Activated CD4-positive, alpha-beta T cell treated with anti-CD3 and anti-CD28 coated beads for 1 hour (primary cell): ENCODE data around the gene RETREG2.

Experiments
- DNase-seq: peaks from one replicate; pipeline ENCODE4 v3.0.0-alpha.2; 2020

Gene RETREG2

DNA sequence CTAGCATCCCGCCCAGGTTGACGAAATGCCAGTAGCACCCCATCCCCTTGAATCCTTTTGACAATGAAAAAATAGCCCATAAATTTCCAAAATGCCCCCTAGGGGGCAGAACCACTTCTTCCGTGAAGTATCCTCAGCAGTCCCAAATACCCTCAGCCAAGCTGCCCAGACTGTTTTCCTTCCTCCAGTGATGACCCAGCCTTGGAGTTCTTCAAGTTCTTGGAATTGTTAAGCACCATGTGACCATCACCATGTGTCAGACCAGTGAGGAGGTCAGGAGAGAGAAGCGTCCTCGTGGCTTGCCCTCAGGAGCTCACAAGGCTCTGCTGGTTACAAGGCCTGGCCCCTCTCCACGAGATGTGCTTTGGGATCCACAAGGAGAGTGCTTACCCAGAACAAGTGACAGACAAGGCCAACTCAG lies 6.8 kb upstream of the RETREG2 start:
- DNase-seq, result no peak

DNA sequence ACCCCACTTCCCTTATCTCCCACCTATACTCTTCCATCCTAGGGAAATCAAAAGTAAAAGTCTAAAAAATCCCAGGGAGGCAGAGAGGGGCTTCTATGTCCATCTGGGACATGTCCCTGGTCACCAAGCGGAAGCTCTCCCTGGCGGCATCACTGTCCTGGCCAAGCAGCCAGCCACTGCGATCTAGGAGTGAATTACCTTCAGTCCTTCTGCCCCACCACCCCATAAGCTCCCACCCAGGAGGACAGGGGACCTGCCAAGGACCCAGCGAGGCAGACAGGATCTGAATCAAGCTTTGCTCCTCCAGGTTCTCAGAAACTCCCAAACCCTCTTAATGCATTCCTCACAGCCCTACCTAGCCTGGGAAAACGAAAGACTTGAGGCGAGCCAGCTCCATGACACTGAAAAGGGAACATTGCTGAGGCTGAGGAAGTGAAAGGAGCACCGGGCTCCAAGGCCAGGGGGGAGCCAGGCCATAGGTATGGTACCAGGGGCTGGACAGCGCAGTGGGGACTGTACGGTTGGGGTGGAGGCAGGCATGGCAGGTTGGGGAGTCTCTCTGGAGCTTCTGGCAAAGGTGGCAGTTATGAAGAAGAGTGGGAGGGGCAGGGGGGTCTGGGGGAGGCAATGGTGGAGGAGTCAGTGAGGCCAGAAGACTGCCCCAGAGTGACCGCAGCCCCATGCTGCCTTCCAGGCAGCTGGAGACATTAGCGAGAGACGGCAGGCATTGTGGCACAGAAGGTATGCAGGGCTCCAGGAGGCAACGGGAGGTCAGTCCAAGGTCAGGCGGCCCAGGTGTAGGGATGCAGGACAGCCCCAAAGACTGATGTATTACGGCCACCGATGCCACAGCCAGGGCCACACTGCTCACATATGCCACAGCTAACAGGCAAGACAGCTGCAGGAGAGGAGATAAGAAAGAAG lies 5.6 kb upstream of the RETREG2 start:
- no peak for DNase-seq

- DNase-seq, result no peak
Measured at GRCh38 chr2:219173176-219173575, 4.9 kb upstream of the RETREG2 start.

DNA sequence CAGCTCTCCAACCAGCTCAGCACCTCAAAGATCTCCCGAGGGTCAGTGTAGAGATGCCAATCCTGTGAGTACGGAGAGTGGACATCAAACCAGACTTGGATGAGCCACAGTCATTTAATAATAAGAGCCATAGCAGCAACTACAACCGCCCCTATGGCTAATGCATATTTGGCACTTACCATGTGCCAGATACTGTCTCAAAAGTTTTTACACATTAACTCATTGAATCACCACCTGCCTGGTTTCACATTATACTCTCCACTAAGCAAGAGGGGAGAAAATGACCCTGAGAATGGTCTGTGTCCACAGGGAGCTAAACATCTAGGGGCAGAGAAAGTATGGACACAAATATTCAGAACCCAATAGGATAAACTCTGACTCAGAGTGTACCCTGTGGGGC lies 3.9 kb upstream of the RETREG2 start:
- DNase-seq, result no peak

GRCh38 chr2:219174801-219175200 lies 3.3 kb upstream of the RETREG2 start:
- DNase-seq, result no peak

- DNase-seq, result no peak
Measured at GRCh38 chr2:219175486-219175885, 2.6 kb upstream of the RETREG2 start.

GRCh38 chr2:219175928-219176817 lies 1.9 kb upstream of the RETREG2 start:
- no peak for DNase-seq

DNA sequence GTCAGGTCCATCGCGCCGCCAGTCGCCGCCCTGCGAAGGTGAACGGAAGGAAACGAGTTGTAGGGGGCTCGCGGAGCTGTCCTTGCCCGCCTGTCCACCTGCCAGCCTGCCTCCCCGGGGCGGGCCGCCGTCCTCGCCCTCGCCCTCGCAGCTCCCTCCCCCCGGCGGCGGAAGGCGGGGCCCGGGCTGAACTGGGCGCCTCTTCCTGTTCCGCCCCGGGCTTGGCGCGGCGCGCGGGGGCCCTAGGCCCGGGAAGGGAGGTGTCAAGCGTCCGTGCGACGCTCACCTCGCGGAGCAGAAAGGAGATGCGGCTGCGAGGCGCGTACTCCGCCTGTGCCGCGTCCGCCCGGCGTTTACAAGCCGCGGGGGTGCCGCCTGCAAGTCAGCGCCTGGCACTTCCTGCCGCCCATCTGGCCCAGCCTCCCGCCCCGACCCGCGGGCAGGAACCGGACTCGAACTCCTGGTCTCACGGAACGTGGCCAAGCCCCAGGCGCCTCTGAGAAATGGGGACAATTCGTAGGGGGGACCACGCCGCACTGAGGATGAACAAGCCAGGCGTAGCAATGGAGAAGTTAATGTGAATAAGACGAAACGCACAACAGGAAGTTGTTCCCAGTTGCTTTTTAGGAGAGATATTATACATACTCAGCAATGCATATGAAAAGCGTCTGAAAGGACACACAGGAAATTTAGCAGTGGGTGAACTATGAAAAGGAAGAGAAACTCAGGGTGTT lies 1.1 kb upstream of the RETREG2 start, which contains the start of gene CNPPD1:
Gene CNPPD1 (minus strand): TSS at position 108 of the 734 bp plus-strand sequence. CDS start 97 bp downstream, at position 11.
- peak; percentile 76 for DNase-seq

- no peak for DNase-seq
Measured at GRCh38 chr2:219178377-219179175, 501 bp downstream of the RETREG2 start.

DNA sequence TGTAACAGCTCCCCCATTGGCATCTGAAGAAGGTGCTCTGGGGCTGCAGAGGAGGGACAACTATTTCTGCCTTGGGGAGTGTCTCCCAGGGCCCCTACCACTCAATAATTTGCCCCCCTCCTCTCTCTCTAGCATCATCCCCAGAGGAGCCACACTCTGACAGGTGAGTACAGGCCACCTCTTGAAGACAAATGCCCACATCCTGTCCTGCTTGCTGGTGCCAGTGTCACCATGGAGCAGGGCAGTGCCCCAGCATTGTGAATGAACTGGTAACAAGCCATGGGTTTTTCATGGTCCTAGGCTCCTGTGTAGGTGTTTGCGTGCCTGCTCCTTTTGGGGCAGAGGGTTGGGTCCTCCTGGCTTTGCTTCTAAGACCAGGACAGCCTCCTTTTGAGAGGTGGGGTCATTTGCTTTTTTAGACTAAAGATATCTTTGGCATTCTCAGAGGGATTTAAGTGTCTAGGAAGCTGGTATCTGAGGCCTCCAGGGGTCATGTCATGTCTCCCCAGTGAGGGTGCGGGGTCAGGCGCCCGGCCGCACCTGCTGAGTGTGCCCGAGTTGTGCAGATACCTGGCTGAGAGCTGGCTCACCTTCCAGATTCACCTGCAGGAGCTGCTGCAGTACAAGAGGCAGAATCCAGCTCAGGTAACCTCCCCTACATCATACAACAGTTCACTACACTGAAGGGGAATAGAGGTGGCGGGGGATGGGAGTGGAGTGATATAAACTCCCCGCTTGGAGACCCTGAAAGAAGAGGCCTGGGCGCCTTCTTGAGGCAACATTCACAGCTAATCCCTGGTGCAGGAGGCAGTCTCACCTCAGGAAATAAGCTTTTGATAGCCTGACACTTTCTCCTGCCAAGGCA lies 1.8 kb downstream of the RETREG2 start:
- no peak for DNase-seq

DNA sequence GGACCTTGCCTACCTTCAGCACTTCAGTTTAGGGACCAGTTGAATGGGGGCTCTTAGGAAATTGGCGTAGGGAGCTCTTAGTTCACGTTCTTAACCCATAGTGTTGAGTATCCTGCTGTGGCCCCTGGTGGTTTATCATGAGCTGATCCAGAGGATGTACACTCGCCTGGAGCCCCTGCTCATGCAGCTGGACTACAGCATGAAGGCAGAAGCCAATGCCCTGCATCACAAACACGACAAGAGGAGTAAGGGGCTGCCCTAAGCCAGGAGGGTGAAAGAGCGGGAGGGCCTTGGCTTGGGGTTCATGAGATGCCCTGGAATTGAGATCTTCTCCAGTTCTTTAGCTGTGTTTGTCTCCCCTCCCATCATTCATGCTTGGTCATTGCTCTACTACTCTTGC lies 2.9 kb downstream of the RETREG2 start:
- DNase-seq, result no peak

- DNase-seq, result no peak
Measured at GRCh38 chr2:219181531-219181930, 3.5 kb downstream of the RETREG2 start.

DNA sequence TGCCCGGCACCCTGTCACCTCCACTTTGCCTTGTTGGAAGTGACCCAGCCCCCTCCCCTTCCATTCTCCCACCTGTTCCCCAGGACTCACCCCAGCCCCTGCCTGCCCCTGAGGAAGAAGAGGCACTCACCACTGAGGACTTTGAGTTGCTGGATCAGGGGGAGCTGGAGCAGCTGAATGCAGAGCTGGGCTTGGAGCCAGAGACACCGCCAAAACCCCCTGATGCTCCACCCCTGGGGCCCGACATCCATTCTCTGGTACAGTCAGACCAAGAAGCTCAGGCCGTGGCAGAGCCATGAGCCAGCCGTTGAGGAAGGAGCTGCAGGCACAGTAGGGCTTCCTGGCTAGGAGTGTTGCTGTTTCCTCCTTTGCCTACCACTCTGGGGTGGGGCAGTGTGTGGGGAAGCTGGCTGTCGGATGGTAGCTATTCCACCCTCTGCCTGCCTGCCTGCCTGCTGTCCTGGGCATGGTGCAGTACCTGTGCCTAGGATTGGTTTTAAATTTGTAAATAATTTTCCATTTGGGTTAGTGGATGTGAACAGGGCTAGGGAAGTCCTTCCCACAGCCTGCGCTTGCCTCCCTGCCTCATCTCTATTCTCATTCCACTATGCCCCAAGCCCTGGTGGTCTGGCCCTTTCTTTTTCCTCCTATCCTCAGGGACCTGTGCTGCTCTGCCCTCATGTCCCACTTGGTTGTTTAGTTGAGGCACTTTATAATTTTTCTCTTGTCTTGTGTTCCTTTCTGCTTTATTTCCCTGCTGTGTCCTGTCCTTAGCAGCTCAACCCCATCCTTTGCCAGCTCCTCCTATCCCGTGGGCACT lies 4.5 kb downstream of the RETREG2 start:
- no peak for DNase-seq

DNA sequence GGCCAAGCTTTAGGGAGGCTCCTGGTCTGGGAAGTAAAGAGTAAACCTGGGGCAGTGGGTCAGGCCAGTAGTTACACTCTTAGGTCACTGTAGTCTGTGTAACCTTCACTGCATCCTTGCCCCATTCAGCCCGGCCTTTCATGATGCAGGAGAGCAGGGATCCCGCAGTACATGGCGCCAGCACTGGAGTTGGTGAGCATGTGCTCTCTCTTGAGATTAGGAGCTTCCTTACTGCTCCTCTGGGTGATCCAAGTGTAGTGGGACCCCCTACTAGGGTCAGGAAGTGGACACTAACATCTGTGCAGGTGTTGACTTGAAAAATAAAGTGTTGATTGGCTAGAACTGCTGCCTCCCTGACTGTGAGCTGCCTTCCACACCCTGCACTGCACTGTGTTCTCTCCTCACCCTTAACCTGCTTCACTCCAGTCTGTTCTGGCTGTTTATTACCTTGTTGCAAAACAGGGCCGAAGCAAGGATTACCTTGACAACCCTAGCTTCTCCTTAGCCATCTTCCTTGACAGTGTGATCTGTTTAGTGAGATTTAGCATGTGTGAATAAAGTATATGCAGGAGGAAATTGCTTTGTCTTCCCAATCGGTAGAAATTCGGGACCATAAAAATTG lies 5.2 kb downstream of the RETREG2 start:
- DNase-seq, result no peak

DNA sequence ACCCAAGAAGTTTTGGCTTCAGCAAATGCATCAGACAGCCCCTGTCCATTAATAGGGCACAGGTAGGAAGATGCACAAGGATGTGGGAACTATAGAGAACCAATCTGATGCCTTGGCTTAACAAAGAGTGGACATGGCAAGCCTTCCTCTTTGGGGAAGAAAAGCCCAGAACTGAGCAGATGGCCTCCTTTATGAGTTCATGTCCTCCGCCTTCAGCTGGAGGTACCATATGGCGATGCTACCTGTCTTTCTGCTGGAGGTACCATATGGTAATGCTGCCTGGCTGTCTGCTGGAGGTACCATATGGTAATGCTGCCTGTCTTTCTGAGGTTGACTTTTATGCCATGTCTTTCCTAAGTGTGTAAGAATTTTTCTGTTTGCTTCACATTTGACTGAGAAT lies 6.0 kb downstream of the RETREG2 start:
- no peak for DNase-seq

DNA sequence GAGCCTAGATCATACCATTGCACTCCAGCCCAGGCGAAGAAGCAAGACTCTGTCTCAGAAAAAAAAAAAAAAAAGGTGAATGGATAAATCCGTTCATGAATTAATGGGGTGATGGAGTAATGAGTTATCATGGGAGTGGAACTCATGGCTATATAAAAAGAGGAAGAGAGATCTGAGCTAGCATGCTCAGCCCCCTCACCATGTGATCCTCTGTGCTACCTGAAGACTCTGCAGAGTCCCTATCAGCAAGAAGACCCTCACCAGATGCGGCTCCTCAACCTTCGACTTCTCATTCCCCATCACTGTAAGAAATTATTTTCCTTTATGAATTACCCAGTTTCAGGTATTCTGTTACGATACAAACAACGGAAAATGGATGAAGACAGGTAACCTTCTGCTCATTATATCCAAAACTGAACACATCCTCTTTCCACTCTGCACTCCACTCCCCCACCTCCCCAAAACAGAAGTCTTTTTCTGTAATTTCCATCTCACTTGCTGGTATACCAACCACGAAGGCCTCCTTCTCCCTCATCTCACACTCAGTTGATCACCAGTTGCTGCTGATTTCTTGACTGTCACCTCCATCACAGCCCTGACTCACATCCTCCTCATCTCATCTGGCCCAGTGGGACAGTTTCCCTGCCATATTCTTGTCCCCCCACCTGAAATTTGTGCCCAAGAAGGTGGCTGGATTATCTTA lies 8.8 kb downstream of the RETREG2 start:
- DNase-seq, result no peak

- DNase-seq, result no peak
Measured at GRCh38 chr2:219197388-219197787, 19.3 kb downstream of the RETREG2 start.

DNA sequence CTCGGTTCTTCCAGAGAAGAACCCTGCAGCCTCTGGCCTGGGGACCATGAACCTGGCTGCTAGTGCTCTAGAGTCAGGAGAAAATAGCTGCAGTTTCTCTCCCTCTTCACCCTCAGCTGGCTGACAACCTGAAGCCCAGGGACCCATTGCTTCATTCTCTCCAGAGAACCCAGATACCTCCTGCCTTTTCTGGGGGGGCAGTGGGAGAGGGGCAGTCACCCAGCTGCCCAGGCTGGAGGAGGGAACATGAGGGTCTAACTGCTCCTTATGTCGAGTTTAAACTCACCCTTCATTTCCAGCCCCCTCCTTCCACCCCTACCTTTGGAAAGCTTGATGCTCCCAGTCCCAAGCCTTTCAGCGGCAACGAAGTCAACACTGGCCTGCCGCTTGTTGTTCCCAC lies 20.9 kb downstream of the RETREG2 start:
- DNase-seq, result no peak
